ENCODE results near the gene IRF2BPL.

The IRF2BPL gene

DNA sequence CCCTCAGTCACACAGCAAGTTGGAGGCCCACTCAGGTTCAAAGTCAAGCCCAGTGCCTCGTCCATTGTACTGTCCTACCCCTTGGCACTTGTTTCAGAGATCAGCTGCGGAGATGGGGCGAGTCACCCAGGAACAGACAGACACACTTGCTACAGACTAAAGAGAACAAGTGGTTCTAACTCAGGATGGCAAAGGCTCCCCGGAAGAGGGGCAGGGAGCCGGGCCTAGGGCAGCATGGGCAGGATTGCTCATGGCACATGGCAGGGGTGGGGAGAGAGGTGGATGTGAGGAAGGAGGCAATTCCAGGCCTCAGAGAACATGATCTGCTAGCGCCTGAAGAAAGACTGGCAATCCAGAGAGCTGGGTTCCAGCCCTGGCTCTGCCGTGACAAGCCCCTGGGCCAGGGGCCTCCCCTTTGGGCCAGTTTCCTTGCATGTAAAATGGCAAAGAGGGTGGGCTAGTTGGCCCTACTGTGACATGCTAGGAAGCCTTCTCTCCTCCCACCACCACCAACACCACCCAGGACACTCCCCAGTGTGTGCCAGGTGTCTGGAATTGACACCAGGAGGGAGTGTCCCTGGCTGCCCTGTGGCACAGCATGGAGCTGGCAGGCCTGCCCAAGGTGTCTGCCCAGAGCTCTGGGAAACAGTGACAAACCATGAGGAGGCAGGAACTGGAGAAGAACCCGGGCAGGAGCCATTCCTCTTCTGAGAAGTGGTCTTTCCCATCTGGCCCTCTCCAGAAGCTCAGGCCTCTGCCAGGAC lies 24.0 kb upstream of the IRF2BPL start:
- Histone ChIP-seq H4K91ac (ENCODE audit: low read depth, low read length) (peak overlapping the region; percentile 82), H2BK5ac (ENCODE audit: low read depth, low read length, poor library complexity) (peak overlapping the region; percentile 7), H3K79me1 (ENCODE audit: low read length) (peaks cover 9% of the 10 kb centered on the region), H3K14ac (ENCODE audit: low read length) (peak overlapping the region; percentile 71), H2AFZ (ENCODE audit: insufficient read depth, low read length, poor library complexity) (peak overlapping the region; percentile 27), H3K18ac (ENCODE audit: low read length) (peak overlapping the region; percentile 42), H3K79me2 (ENCODE audit: control insufficient read depth, insufficient read depth, low read length, poor library complexity) (no peaks in the 10 kb centered on the region), H3K4me2 (ENCODE audit: low read length) (no peak overlapping the region), H3K36me3 (ENCODE audit: control insufficient read depth in 1 of 2, insufficient read depth in 2 of 2, low read length in 2 of 2) (no peaks in the 10 kb centered on the region), H3K23ac (ENCODE audit: low read length) (no peak overlapping the region), H3K9me3 (ENCODE audit: insufficient read depth, low read depth, low read length) (peaks cover 6% of the 10 kb centered on the region), H3K27me3 (ENCODE audit: insufficient read depth, low read length) (no peaks in the 10 kb centered on the region), H3K4ac (ENCODE audit: low read depth, low read length) (no peak overlapping the region), H2BK12ac (ENCODE audit: low read length) (peak overlapping the region; percentile 90), H3K27ac (ENCODE audit: low read depth, low read length) (no peak overlapping the region), H4K12ac (ENCODE audit: low read depth, low read length) (no peak overlapping the region), H3K9ac (ENCODE audit: low read length) (no peak overlapping the region), H4K8ac (ENCODE audit: low read depth, low read length) (peak overlapping the region; percentile 34), H3K4me1 (ENCODE audit: control insufficient read depth in 1 of 2, insufficient read depth in 2 of 2, low read length in 2 of 2) (peaks cover 5 to 7% of the 10 kb centered on the region in 2 experiments), H2BK120ac (ENCODE audit: insufficient read depth, low read length, poor library complexity) (peak overlapping the region; percentile 77), H2AK5ac (ENCODE audit: low read length) (peak overlapping the region; percentile 90), H3K4me3 (ENCODE audit: low read depth, low read length) (no peak overlapping the region)
- no peak for DNase-seq
- WGBS (ENCODE audit: extremely low coverage, insufficient coverage, insufficient read length): no CpG with 5 or more reads among the region's 8 CpGs

DNA sequence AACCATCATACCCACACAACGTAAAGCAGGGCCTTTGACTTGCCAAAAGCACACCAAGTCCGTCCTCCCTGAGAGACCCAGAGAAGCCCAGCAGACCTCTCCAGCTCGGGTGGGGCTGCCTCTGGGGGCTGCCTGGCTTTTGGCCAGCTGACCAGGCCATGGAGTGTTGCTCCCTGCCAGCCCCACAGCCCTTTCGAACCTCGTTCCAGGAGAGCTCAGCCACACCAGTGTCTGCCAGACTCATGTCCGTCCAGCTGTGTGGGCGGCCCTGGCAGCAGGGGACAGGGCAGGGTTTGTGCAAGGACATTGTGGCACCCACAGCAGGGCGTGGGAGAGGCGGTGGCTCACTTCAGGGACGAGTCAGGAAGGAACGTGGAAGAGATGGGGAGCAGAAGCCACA lies 22.6 kb upstream of the IRF2BPL start:
- peak overlapping the region; percentile 84 for H2BK12ac ChIP-seq (ENCODE audit: low read length)
- H4K91ac ChIP-seq (ENCODE audit: low read depth, low read length): no peak overlapping the region
- peak overlapping the region; percentile 25 for H2AK5ac ChIP-seq (ENCODE audit: low read length)
- peaks cover 5 to 7% of the 10 kb centered on the region in 2 experiments for H3K4me1 ChIP-seq (ENCODE audit: control insufficient read depth in 1 of 2, insufficient read depth in 2 of 2, low read length in 2 of 2)
- H4K8ac ChIP-seq (ENCODE audit: low read depth, low read length): no peak overlapping the region
- no peak overlapping the region for H3K9ac ChIP-seq (ENCODE audit: low read length)
- no peaks in the 10 kb centered on the region for H3K27me3 ChIP-seq (ENCODE audit: insufficient read depth, low read length)
- H2AFZ ChIP-seq (ENCODE audit: insufficient read depth, low read length, poor library complexity): peak overlapping the region; percentile 32
- DNase-seq: no peak
- no peak overlapping the region for H3K4ac ChIP-seq (ENCODE audit: low read depth, low read length)
- no peak overlapping the region for H4K12ac ChIP-seq (ENCODE audit: low read depth, low read length)
- H3K9me3 ChIP-seq (ENCODE audit: insufficient read depth, low read depth, low read length): peaks cover 5% of the 10 kb centered on the region
- WGBS (ENCODE audit: extremely low coverage, insufficient coverage, insufficient read length): no CpG with 5 or more reads among the region's 11 CpGs
- no peak overlapping the region for H3K4me2 ChIP-seq (ENCODE audit: low read length)
- H3K79me2 ChIP-seq (ENCODE audit: control insufficient read depth, insufficient read depth, low read length, poor library complexity): no peaks in the 10 kb centered on the region
- H2BK120ac ChIP-seq (ENCODE audit: insufficient read depth, low read length, poor library complexity): peak overlapping the region; percentile 8
- H3K18ac ChIP-seq (ENCODE audit: low read length): peak overlapping the region; percentile 13
- H2BK5ac ChIP-seq (ENCODE audit: low read depth, low read length, poor library complexity): no peak overlapping the region
- peak overlapping the region; percentile 10 for H3K14ac ChIP-seq (ENCODE audit: low read length)
- H3K79me1 ChIP-seq (ENCODE audit: low read length): peaks cover 9% of the 10 kb centered on the region
- H3K36me3 ChIP-seq (ENCODE audit: control insufficient read depth in 1 of 2, insufficient read depth in 2 of 2, low read length in 2 of 2): no peaks in the 10 kb centered on the region
- no peak overlapping the region for H3K4me3 ChIP-seq (ENCODE audit: low read depth, low read length)
- H3K27ac ChIP-seq (ENCODE audit: low read depth, low read length): no peak overlapping the region
- H3K23ac ChIP-seq (ENCODE audit: low read length): no peak overlapping the region

DNA sequence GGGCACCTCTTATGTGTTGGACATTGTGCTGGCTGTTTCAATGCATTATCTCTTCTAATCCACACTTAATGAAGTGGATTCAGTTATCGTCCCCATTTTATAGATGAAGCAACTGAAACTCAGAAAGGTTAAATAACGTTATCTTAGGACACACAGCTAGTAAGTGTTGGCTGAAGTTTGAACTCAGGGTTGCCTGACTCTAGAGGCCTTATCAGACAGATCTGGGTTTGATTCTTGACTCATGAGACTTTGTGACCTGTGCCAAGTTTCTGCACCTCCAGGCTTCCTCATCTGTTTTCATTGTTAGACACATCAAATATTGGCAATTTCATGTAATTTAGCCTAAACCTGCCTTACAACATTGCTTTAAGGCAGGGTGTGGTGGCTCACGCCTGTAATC lies 18.2 kb upstream of the IRF2BPL start:
- H3K4me2 ChIP-seq (ENCODE audit: low read length): no peak overlapping the region
- no peak overlapping the region for H4K12ac ChIP-seq (ENCODE audit: low read depth, low read length)
- no peak overlapping the region for H2AFZ ChIP-seq (ENCODE audit: insufficient read depth, low read length, poor library complexity)
- no peak overlapping the region for H3K9ac ChIP-seq (ENCODE audit: low read length)
- H3K4me1 ChIP-seq (ENCODE audit: control insufficient read depth in 1 of 2, insufficient read depth in 2 of 2, low read length in 2 of 2): peaks cover 21 to 28% of the 10 kb centered on the region in 2 experiments
- H3K36me3 ChIP-seq (ENCODE audit: control insufficient read depth in 1 of 2, insufficient read depth in 2 of 2, low read length in 2 of 2): no peaks in the 10 kb centered on the region
- no peak overlapping the region for H3K23ac ChIP-seq (ENCODE audit: low read length)
- H3K4me3 ChIP-seq (ENCODE audit: low read depth, low read length): no peak overlapping the region
- no peak overlapping the region for H2AK5ac ChIP-seq (ENCODE audit: low read length)
- H3K14ac ChIP-seq (ENCODE audit: low read length): no peak overlapping the region
- H2BK12ac ChIP-seq (ENCODE audit: low read length): no peak overlapping the region
- H3K27me3 ChIP-seq (ENCODE audit: insufficient read depth, low read length): no peaks in the 10 kb centered on the region
- H3K18ac ChIP-seq (ENCODE audit: low read length): no peak overlapping the region
- H2BK120ac ChIP-seq (ENCODE audit: insufficient read depth, low read length, poor library complexity): no peak overlapping the region
- no peak overlapping the region for H3K27ac ChIP-seq (ENCODE audit: low read depth, low read length)
- DNase-seq: no peak
- peaks cover 12% of the 10 kb centered on the region for H3K79me1 ChIP-seq (ENCODE audit: low read length)
- WGBS (ENCODE audit: extremely low coverage, insufficient coverage, insufficient read length): no CpG with 5 or more reads among the region's 3 CpGs
- H4K8ac ChIP-seq (ENCODE audit: low read depth, low read length): no peak overlapping the region
- no peaks in the 10 kb centered on the region for H3K79me2 ChIP-seq (ENCODE audit: control insufficient read depth, insufficient read depth, low read length, poor library complexity)
- no peak overlapping the region for H2BK5ac ChIP-seq (ENCODE audit: low read depth, low read length, poor library complexity)
- H3K9me3 ChIP-seq (ENCODE audit: insufficient read depth, low read depth, low read length): no peaks in the 10 kb centered on the region
- H4K91ac ChIP-seq (ENCODE audit: low read depth, low read length): no peak overlapping the region
- no peak overlapping the region for H3K4ac ChIP-seq (ENCODE audit: low read depth, low read length)

DNA sequence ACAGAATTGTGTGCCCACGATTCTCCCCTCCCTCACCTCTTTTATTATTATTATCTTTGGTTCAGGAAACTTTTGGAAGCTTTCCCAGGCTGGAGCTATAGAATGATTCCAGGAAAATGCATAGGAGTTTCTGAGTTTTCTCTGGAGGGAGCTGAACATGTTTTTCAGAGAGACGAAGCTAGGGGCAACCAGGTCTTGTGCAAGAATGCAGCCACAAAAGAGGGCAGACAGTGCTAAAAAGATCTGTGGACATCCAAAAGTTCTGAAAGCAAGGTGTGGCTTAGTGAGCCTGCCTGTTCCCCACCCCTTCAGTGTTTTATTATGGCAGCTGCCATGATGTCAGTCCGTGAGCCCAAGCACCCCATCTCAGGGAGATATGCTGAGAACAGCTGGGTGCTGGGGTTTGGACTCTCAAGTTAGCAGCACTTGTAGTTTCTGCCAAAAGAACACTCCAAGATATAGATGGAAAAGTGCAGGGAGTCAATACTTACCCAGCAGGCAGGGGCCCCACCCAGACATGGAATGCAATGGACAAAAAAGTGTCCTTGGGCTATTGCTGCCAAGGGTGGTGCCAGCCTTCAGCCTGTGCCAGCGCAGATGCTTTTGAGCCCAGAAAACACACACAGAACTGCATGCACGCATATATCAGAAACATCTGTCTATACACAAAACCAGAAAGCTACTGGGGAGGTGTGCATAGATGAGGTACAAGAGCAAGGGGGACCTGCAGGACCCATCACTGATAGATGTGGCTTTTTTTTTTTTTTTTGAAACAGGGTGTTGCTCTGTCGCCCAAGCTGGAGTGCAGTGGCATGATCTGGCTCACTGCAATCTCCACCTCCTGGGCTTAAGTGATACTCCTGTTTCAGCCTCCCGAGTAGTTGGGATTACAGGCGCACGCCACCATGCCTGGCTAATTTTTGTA lies 17.0 kb upstream of the IRF2BPL start:
- peak overlapping the region; percentile 21 for H3K14ac ChIP-seq (ENCODE audit: low read length)
- H2AFZ ChIP-seq (ENCODE audit: insufficient read depth, low read length, poor library complexity): no peak overlapping the region
- H3K36me3 ChIP-seq (ENCODE audit: control insufficient read depth in 1 of 2, insufficient read depth in 2 of 2, low read length in 2 of 2): no peaks in the 10 kb centered on the region
- no peak overlapping the region for H3K4me2 ChIP-seq (ENCODE audit: low read length)
- peaks cover 24 to 31% of the 10 kb centered on the region in 2 experiments for H3K4me1 ChIP-seq (ENCODE audit: control insufficient read depth in 1 of 2, insufficient read depth in 2 of 2, low read length in 2 of 2)
- no peak overlapping the region for H2BK120ac ChIP-seq (ENCODE audit: insufficient read depth, low read length, poor library complexity)
- no peak overlapping the region for H3K9ac ChIP-seq (ENCODE audit: low read length)
- H3K79me1 ChIP-seq (ENCODE audit: low read length): peaks cover 12% of the 10 kb centered on the region
- peak overlapping the region; percentile 25 for H3K27ac ChIP-seq (ENCODE audit: low read depth, low read length)
- H4K91ac ChIP-seq (ENCODE audit: low read depth, low read length): peak overlapping the region; percentile 41
- H2BK12ac ChIP-seq (ENCODE audit: low read length): no peak overlapping the region
- H4K12ac ChIP-seq (ENCODE audit: low read depth, low read length): no peak overlapping the region
- no peak overlapping the region for H4K8ac ChIP-seq (ENCODE audit: low read depth, low read length)
- H2BK5ac ChIP-seq (ENCODE audit: low read depth, low read length, poor library complexity): no peak overlapping the region
- no peaks in the 10 kb centered on the region for H3K9me3 ChIP-seq (ENCODE audit: insufficient read depth, low read depth, low read length)
- no peaks in the 10 kb centered on the region for H3K27me3 ChIP-seq (ENCODE audit: insufficient read depth, low read length)
- H3K18ac ChIP-seq (ENCODE audit: low read length): no peak overlapping the region
- H3K79me2 ChIP-seq (ENCODE audit: control insufficient read depth, insufficient read depth, low read length, poor library complexity): no peaks in the 10 kb centered on the region
- DNase-seq: no peak
- H3K23ac ChIP-seq (ENCODE audit: low read length): no peak overlapping the region
- no peak overlapping the region for H3K4ac ChIP-seq (ENCODE audit: low read depth, low read length)
- WGBS (ENCODE audit: extremely low coverage, insufficient coverage, insufficient read length): no CpG with 5 or more reads among the region's 9 CpGs
- no peak overlapping the region for H2AK5ac ChIP-seq (ENCODE audit: low read length)
- H3K4me3 ChIP-seq (ENCODE audit: low read depth, low read length): no peak overlapping the region
